Measurements from ENCODE around the gene HK3.

The HK3 gene

DNA sequence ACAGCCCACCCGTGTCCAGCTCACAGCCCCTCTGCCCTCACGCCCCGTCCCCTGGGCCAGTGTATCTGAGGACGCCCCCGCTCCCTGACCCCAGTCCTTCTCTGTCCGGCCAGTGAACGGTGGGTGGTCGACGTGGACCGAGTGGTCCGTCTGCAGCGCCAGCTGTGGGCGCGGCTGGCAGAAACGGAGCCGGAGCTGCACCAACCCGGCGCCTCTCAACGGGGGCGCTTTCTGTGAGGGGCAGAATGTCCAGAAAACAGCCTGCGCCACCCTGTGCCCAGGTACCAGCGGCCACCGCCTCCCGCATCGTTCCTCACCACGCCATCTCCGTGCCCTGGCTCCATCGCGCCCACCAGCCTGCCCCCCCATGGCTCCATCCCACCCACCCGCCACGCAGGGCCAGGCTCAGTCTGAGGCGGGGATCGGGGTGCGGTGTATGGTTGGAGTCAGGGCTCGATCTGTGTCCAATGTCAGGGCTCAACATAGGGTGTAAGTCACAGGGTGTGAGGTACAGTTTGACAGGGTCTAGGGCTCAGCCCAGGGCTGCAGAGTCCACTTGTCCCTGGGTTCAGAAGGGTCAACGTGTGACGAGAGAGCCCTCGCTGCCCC, 29.5 kb downstream of the HK3 start:
- H3K4me3 ChIP-seq (ENCODE audit: low read depth in 1 of 2, low read length in 2 of 2) = peak overlapping the region in 1 of 2 experiments; percentile 32; a peak in 1 of 4 replicates
- H3K9ac ChIP-seq (ENCODE audit: low read depth, low read length) = no peak overlapping the region
- ATAC-seq (ENCODE audit: insufficient read depth, low read depth) = no peak
- H4K20me1 ChIP-seq (ENCODE audit: insufficient read depth, low read length) = no peaks in the 10 kb centered on the region
- no peaks in the 10 kb centered on the region for H3K36me3 ChIP-seq (ENCODE audit: insufficient read depth, low read length)
- peaks cover 34% of the 10 kb centered on the region for H3K9me3 ChIP-seq (ENCODE audit: insufficient read depth, low read length, severe bottlenecking)
- no peak overlapping the region for H3K4me2 ChIP-seq (ENCODE audit: insufficient read depth, low read length)
- no peak overlapping the region for H2AFZ ChIP-seq (ENCODE audit: low read depth, low read length)
- H3K79me2 ChIP-seq (ENCODE audit: insufficient read depth, low read length) = no peaks in the 10 kb centered on the region
- no peaks in the 10 kb centered on the region for H3K27me3 ChIP-seq (ENCODE audit: insufficient read depth, low read length, poor library complexity)
- no peak for TF ChIP-seq EZH2 (IDR thresholded peaks at IDR 0.05; ENCODE audit: borderline replicate concordance, low read depth, low read length, severe bottlenecking)
- TF ChIP-seq, protein P1, sequence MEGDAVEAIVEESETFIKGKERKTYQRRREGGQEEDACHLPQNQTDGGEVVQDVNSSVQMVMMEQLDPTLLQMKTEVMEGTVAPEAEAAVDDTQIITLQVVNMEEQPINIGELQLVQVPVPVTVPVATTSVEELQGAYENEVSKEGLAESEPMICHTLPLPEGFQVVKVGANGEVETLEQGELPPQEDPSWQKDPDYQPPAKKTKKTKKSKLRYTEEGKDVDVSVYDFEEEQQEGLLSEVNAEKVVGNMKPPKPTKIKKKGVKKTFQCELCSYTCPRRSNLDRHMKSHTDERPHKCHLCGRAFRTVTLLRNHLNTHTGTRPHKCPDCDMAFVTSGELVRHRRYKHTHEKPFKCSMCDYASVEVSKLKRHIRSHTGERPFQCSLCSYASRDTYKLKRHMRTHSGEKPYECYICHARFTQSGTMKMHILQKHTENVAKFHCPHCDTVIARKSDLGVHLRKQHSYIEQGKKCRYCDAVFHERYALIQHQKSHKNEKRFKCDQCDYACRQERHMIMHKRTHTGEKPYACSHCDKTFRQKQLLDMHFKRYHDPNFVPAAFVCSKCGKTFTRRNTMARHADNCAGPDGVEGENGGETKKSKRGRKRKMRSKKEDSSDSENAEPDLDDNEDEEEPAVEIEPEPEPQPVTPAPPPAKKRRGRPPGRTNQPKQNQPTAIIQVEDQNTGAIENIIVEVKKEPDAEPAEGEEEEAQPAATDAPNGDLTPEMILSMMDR (IDR thresholded peaks at IDR 0.05; ENCODE audit: borderline replicate concordance, extremely low read depth, low read length, poor library complexity, severe bottlenecking) = no peak
- H3K27ac ChIP-seq (ENCODE audit: low read length) = no peak overlapping the region
- H3K4me1 ChIP-seq (ENCODE audit: insufficient read depth, low read length) = no peaks in the 10 kb centered on the region
- DNase-seq = no peak

DNA sequence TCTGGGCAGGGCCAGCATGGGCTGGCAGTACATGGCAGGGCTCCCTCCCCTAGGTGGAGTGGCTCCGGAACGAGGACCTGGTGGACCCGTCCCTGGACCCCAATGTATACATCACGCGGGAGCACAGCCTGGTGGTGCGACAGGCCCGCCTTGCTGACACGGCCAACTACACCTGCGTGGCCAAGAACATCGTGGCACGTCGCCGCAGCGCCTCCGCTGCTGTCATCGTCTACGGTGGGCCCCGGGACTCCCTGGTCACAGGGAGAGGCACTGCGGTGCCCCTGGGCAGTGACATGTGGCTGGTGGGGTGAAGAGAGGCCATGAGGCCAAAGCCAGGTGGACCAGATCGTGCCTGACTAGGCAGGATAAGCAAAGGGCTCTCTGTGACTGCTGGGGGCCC, 30.4 kb downstream of the HK3 start:
- no peak for TF ChIP-seq EZH2 (IDR thresholded peaks at IDR 0.05; ENCODE audit: borderline replicate concordance, low read depth, low read length, severe bottlenecking)
- TF ChIP-seq, protein P1 (IDR thresholded peaks at IDR 0.05; ENCODE audit: borderline replicate concordance, extremely low read depth, low read length, poor library complexity, severe bottlenecking) = no peak
- no peak overlapping the region for H3K27ac ChIP-seq (ENCODE audit: low read length)
- H3K27me3 ChIP-seq (ENCODE audit: insufficient read depth, low read length, poor library complexity) = no peaks in the 10 kb centered on the region
- H2AFZ ChIP-seq (ENCODE audit: low read depth, low read length) = no peak overlapping the region
- H3K4me1 ChIP-seq (ENCODE audit: insufficient read depth, low read length) = no peaks in the 10 kb centered on the region
- no peaks in the 10 kb centered on the region for H3K79me2 ChIP-seq (ENCODE audit: insufficient read depth, low read length)
- H3K36me3 ChIP-seq (ENCODE audit: insufficient read depth, low read length) = no peaks in the 10 kb centered on the region
- ATAC-seq (ENCODE audit: insufficient read depth, low read depth) (no peak), DNase-seq (no peak)
- no peak overlapping the region for H3K4me3 ChIP-seq (ENCODE audit: low read depth in 1 of 2, low read length in 2 of 2)
- H3K4me2 ChIP-seq (ENCODE audit: insufficient read depth, low read length) = no peak overlapping the region
- H3K9ac ChIP-seq (ENCODE audit: low read depth, low read length) = no peak overlapping the region
- H3K9me3 ChIP-seq (ENCODE audit: insufficient read depth, low read length, severe bottlenecking) = peaks cover 28% of the 10 kb centered on the region
- no peaks in the 10 kb centered on the region for H4K20me1 ChIP-seq (ENCODE audit: insufficient read depth, low read length)

DNA sequence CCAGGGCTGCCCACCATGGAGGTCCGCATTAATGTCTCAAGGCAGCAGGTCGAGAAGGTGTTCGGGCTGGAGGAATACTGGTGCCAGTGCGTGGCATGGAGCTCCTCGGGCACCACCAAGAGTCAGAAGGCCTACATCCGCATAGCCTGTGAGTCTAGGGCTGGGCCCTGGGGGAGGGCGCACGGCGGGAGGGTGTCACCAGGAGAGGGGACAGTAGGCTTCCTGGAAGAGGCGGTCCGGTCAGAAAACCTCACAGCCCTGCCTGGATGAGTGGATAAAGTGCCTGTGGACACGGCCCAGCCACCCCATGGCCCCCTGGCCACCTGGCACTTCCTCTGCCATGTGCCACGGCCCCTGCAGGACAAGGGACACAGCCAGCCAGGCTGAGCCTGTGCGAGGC, 31.0 kb downstream of the HK3 start:
- Histone ChIP-seq H3K4me2 (ENCODE audit: insufficient read depth, low read length) (no peak overlapping the region), H4K20me1 (ENCODE audit: insufficient read depth, low read length) (no peaks in the 10 kb centered on the region), H3K79me2 (ENCODE audit: insufficient read depth, low read length) (no peaks in the 10 kb centered on the region), H3K36me3 (ENCODE audit: insufficient read depth, low read length) (no peaks in the 10 kb centered on the region), H3K4me3 (ENCODE audit: low read depth in 1 of 2, low read length in 2 of 2) (no peak overlapping the region), H3K4me1 (ENCODE audit: insufficient read depth, low read length) (no peaks in the 10 kb centered on the region), H3K27me3 (ENCODE audit: insufficient read depth, low read length, poor library complexity) (no peaks in the 10 kb centered on the region), H3K9me3 (ENCODE audit: insufficient read depth, low read length, severe bottlenecking) (peaks cover 22% of the 10 kb centered on the region), H2AFZ (ENCODE audit: low read depth, low read length) (no peak overlapping the region), H3K27ac (ENCODE audit: low read length) (no peak overlapping the region), H3K9ac (ENCODE audit: low read depth, low read length) (no peak overlapping the region)
- TF ChIP-seq EZH2 (IDR thresholded peaks at IDR 0.05; ENCODE audit: borderline replicate concordance, low read depth, low read length, severe bottlenecking) = no peak
- TF ChIP-seq, protein P1 (IDR thresholded peaks at IDR 0.05; ENCODE audit: borderline replicate concordance, extremely low read depth, low read length, poor library complexity, severe bottlenecking) = no peak
- ATAC-seq (ENCODE audit: insufficient read depth, low read depth) = no peak
- no peak for DNase-seq

All from DND-41 (cell line).